ENCODE results near the gene TMC2.
"Not testable (repeated sequence)": the region's sequence is repeated elsewhere in the genome, so short reads cannot be mapped to it uniquely, and the experiment has no call there.

The TMC2 gene

GRCh38 chr20:2536560-2536986, at the start of gene TMC2:
TSS of gene TMC2 (plus strand) at chr20:2536573. CDS start at chr20:2536622, 49 bp downstream.
- DNase-seq (ENCODE audit: low read depth in 2 of 2) = no peak

- DNase-seq (ENCODE audit: low read depth in 2 of 2) = not testable (repeated sequence)
Observed at GRCh38 chr20:2502808-2503384, 33.5 kb upstream of the TMC2 start.

- DNase-seq (ENCODE audit: low read depth in 2 of 2) = not testable (repeated sequence)
Observed at GRCh38 chr20:2504803-2505202, 31.6 kb upstream of the TMC2 start.

- not testable (repeated sequence) for DNase-seq (ENCODE audit: low read depth in 2 of 2)
Observed at GRCh38 chr20:2506426-2506825, 29.9 kb upstream of the TMC2 start.

GRCh38 chr20:2507464-2507863, 28.9 kb upstream of the TMC2 start:
- DNase-seq (ENCODE audit: low read depth in 2 of 2) = no peak

GRCh38 chr20:2507875-2508630, 28.3 kb upstream of the TMC2 start:
- DNase-seq (ENCODE audit: low read depth in 2 of 2) = no peak

- DNase-seq (ENCODE audit: low read depth in 2 of 2) = peak; percentile 59 to 74
Observed at GRCh38 chr20:2508631-2509467, 27.5 kb upstream of the TMC2 start, which contains the start of gene ZNF343. TSS of gene ZNF343 (minus strand) at chr20:2508915. CDS start at chr20:2493895, 15,020 bp downstream.

GRCh38 chr20:2509468-2509781, 26.9 kb upstream of the TMC2 start:
- DNase-seq (ENCODE audit: low read depth in 2 of 2) = no peak

GRCh38 chr20:2509794-2510193, 26.6 kb upstream of the TMC2 start:
- no peak for DNase-seq (ENCODE audit: low read depth in 2 of 2)

GRCh38 chr20:2515203-2515602, 21.2 kb upstream of the TMC2 start:
- no peak for DNase-seq (ENCODE audit: low read depth in 2 of 2)

- DNase-seq (ENCODE audit: low read depth in 2 of 2) = no peak
Observed at GRCh38 chr20:2516399-2516798, 20.0 kb upstream of the TMC2 start.

GRCh38 chr20:2518096-2518495, 18.3 kb upstream of the TMC2 start:
- DNase-seq (ENCODE audit: low read depth in 2 of 2) = no peak

GRCh38 chr20:2518558-2518957, 17.8 kb upstream of the TMC2 start:
- no peak for DNase-seq (ENCODE audit: low read depth in 2 of 2)

GRCh38 chr20:2519115-2519809, 17.1 kb upstream of the TMC2 start:
- DNase-seq (ENCODE audit: low read depth in 2 of 2) = no peak

GRCh38 chr20:2520617-2521016, 15.8 kb upstream of the TMC2 start:
- DNase-seq (ENCODE audit: low read depth in 2 of 2) = no peak

- DNase-seq (ENCODE audit: low read depth in 2 of 2) = peak; percentile 24 to 33
Observed at GRCh38 chr20:2521369-2522305, 14.7 kb upstream of the TMC2 start.

- not testable (repeated sequence) for DNase-seq (ENCODE audit: low read depth in 2 of 2)
Observed at GRCh38 chr20:2522826-2523429, 13.4 kb upstream of the TMC2 start.

- DNase-seq (ENCODE audit: low read depth in 2 of 2) = peak; percentile 78 to 81
Observed at GRCh38 chr20:2523919-2524708, 12.3 kb upstream of the TMC2 start.

- no peak for DNase-seq (ENCODE audit: low read depth in 2 of 2)
Observed at GRCh38 chr20:2524709-2525506, 11.5 kb upstream of the TMC2 start.
